Measurements from ENCODE around the gene SH3TC1. TPM values are rescaled to one million over a fixed set of nuclear protein-coding genes. Genes with fewer than 3 reads are reported as not detected.

The SH3TC1 gene
- total and polyA plus RNA-seq, 4 donors, result 6.5 to 34.6 (median 25.8) TPM

DNA sequence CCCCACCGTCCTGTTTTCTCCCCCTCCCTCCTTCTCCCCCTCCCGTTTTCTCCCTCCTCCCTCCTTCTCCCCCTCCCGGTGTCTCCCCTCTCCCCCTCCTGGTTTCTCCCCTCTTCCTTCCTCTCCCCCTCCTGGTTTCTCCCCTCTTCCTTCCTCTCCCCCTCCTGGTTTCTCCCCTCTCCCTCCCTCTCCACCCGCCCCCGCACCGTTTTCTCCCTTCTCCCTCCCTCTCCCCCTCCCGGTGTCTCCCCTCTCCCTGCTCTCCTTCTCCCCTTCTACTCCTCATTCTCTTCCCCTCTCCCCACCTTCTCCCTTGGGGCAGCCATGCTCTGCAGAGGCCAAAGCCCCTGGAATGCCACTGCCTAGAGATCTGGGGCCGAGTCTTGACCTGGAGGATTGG lies 12.2 kb downstream of the SH3TC1 start (continued):
- TF ChIP-seq GABPA (IDR thresholded peaks at IDR 0.05 in 1 of 2, conservative IDR thresholded peaks at IDR 0.05 in 1 of 2), result no peak
- no peak for TF ChIP-seq HNF4A (conservative IDR thresholded peaks at IDR 0.05)
- TF ChIP-seq TAF1 (conservative IDR thresholded peaks at IDR 0.05), result no peak

DNA sequence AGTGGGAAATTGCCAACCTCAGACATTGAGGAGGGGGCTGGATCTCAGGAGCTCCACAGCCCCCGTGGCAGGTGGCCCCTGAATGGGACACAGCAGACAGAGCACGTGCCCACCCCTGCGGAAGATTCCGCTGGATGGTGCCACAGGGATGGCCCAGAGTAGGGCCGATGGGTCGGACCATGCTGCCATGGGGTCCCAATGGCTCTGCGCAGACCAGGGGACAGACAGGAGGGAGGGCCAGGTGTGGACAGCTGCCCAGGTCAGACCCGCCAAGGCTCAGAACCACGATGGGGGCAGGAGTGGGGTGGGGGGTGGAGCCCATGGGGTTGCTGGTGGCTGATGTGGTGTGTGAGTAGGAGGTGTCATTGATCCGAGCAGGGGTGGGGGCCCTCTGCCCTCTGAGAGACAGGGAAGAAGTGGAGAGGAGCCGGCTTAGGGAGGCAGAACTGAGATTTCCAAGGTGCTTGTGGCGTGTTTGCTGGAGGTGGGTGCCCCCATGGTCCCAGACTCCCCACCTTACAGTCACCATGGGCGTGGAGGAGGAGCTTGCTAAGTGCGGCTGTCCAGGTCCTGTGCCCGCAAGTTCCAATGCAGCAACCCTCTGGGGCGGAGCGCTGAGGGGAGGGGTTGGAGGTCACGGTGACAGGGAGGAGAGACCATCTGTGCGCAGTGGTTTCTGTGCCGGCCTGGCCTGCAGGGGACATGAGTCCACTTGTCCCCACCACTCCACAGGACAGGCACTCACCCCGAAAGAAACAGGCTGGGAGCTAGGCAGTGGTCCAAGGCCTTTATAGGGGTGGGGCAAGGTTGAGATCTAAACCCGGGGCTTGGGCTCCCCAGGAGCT lies 12.9 kb downstream of the SH3TC1 start:
- Histone ChIP-seq H3K27ac (ENCODE audit: low read depth in 1 of 2, low read length in 2 of 2) (no peak overlapping the region), H3K9ac (ENCODE audit: low read depth in 1 of 2, low read length in 2 of 2) (no peak overlapping the region), H3K36me3 (ENCODE audit: control insufficient read depth in 4 of 4, insufficient read depth in 3 of 4, low read depth in 1 of 4, low read length in 3 of 4) (peaks cover 7 to 34% (median 13%) of the 10 kb centered on the region in 4 donors), H3K4me1 (ENCODE audit: control insufficient read depth in 4 of 4, insufficient read depth in 4 of 4, low read length in 3 of 4) (peaks cover 12 to 20% (median 16%) of the 10 kb centered on the region in 4 donors), H3K4me3 (ENCODE audit: low read depth in 1 of 3, low read length in 3 of 3) (no peak overlapping the region), H3K27me3 (ENCODE audit: control insufficient read depth in 4 of 4, insufficient read depth in 4 of 4, low read length in 3 of 4) (no peaks in the 10 kb centered on the region), H3K9me3 (ENCODE audit: control insufficient read depth in 4 of 4, low read length in 3 of 4) (no peaks in the 10 kb centered on the region)
- 92% methylated on average over 22 of the region's 22 CpGs for WGBS
- DNase-seq (ENCODE audit: low spot score), result no peak
- TF ChIP-seq TAF1 (conservative IDR thresholded peaks at IDR 0.05) (no peak), EGR1 (IDR thresholded peaks at IDR 0.05; ENCODE audit: low read depth in 2 of 2) (no peak), HNF4G (IDR thresholded peaks at IDR 0.05) (no peak), FOXA2 (IDR thresholded peaks at IDR 0.05) (no peak), SP1 (IDR thresholded peaks at IDR 0.05) (no peak), FOXA1 (IDR thresholded peaks at IDR 0.05) (no peak), JUND (IDR thresholded peaks at IDR 0.05) (no peak), NR2F2 (IDR thresholded peaks at IDR 0.05) (no peak), YY1 (IDR thresholded peaks at IDR 0.05) (no peak), RAD21 (IDR thresholded peaks at IDR 0.05) (no peak), GABPA (IDR thresholded peaks at IDR 0.05 in 1 of 2, conservative IDR thresholded peaks at IDR 0.05 in 1 of 2) (no peak)
- TF ChIP-seq, protein P1, sequence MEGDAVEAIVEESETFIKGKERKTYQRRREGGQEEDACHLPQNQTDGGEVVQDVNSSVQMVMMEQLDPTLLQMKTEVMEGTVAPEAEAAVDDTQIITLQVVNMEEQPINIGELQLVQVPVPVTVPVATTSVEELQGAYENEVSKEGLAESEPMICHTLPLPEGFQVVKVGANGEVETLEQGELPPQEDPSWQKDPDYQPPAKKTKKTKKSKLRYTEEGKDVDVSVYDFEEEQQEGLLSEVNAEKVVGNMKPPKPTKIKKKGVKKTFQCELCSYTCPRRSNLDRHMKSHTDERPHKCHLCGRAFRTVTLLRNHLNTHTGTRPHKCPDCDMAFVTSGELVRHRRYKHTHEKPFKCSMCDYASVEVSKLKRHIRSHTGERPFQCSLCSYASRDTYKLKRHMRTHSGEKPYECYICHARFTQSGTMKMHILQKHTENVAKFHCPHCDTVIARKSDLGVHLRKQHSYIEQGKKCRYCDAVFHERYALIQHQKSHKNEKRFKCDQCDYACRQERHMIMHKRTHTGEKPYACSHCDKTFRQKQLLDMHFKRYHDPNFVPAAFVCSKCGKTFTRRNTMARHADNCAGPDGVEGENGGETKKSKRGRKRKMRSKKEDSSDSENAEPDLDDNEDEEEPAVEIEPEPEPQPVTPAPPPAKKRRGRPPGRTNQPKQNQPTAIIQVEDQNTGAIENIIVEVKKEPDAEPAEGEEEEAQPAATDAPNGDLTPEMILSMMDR (IDR thresholded peaks at IDR 0.05; ENCODE audit: low read depth, low read length, missing input control), result no peak
- TF ChIP-seq, protein P2, sequence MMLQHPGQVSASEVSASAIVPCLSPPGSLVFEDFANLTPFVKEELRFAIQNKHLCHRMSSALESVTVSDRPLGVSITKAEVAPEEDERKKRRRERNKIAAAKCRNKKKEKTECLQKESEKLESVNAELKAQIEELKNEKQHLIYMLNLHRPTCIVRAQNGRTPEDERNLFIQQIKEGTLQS (IDR thresholded peaks at IDR 0.05), result no peak
- TF ChIP-seq, protein P3, sequence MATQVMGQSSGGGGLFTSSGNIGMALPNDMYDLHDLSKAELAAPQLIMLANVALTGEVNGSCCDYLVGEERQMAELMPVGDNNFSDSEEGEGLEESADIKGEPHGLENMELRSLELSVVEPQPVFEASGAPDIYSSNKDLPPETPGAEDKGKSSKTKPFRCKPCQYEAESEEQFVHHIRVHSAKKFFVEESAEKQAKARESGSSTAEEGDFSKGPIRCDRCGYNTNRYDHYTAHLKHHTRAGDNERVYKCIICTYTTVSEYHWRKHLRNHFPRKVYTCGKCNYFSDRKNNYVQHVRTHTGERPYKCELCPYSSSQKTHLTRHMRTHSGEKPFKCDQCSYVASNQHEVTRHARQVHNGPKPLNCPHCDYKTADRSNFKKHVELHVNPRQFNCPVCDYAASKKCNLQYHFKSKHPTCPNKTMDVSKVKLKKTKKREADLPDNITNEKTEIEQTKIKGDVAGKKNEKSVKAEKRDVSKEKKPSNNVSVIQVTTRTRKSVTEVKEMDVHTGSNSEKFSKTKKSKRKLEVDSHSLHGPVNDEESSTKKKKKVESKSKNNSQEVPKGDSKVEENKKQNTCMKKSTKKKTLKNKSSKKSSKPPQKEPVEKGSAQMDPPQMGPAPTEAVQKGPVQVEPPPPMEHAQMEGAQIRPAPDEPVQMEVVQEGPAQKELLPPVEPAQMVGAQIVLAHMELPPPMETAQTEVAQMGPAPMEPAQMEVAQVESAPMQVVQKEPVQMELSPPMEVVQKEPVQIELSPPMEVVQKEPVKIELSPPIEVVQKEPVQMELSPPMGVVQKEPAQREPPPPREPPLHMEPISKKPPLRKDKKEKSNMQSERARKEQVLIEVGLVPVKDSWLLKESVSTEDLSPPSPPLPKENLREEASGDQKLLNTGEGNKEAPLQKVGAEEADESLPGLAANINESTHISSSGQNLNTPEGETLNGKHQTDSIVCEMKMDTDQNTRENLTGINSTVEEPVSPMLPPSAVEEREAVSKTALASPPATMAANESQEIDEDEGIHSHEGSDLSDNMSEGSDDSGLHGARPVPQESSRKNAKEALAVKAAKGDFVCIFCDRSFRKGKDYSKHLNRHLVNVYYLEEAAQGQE (IDR thresholded peaks at IDR 0.05), result no peak
- TF ChIP-seq, protein P4, sequence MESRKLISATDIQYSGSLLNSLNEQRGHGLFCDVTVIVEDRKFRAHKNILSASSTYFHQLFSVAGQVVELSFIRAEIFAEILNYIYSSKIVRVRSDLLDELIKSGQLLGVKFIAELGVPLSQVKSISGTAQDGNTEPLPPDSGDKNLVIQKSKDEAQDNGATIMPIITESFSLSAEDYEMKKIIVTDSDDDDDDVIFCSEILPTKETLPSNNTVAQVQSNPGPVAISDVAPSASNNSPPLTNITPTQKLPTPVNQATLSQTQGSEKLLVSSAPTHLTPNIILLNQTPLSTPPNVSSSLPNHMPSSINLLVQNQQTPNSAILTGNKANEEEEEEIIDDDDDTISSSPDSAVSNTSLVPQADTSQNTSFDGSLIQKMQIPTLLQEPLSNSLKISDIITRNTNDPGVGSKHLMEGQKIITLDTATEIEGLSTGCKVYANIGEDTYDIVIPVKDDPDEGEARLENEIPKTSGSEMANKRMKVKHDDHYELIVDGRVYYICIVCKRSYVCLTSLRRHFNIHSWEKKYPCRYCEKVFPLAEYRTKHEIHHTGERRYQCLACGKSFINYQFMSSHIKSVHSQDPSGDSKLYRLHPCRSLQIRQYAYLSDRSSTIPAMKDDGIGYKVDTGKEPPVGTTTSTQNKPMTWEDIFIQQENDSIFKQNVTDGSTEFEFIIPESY (IDR thresholded peaks at IDR 0.05), result no peak
